ENCODE data around the gene THADA.

- TF ChIP-seq CTCF (IDR thresholded peaks at IDR 0.05; ENCODE audit: poor library complexity), result no peak
- TF ChIP-seq EZH2phosphoT487 (IDR thresholded peaks at IDR 0.05; ENCODE audit: low read depth, severe bottlenecking, unreplicated experiment), result no peak
- no peak for TF ChIP-seq EZH2 (IDR thresholded peaks at IDR 0.05; ENCODE audit: borderline replicate concordance)
Observed at GRCh38 chr2:43292851-43293743, 302.7 kb downstream of the THADA start.

Measured in hepatocyte (in vitro differentiated cells).